M059J (cell line): Measurements from ENCODE around the gene OR13C9. TPM values are rescaled to one million over a fixed set of nuclear protein-coding genes. Genes with fewer than 3 reads are reported as not detected.
"Not testable (repeated sequence)": the region's sequence is repeated elsewhere in the genome, so short reads cannot be mapped to it uniquely, and the experiment has no call there.

Experiments used
- DNase-seq: peaks from one replicate; pipeline ENCODE4 v3.0.0-alpha.2; 2012; ENCODE audit warnings: low read depth
- total RNA-seq: library from RNA; depleted of rRNA; stranded (reverse); fragments of >200 nt; shearing (Covaris generic); gene quantifications from 2 replicates; pipeline ENCODE4 v1.2.3, GENCODE V29; 2014; rRNA removed

The OR13C9 gene
- not detected in 2 replicates for total RNA-seq

- no peak for DNase-seq
Observed at GRCh38 chr9:104618104-104618503, at the start of gene OR13C9. Gene OR13C9, minus strand, starts transcription at chr9:104618204. Its CDS starts 0 bp downstream, at chr9:104618204.

- DNase-seq = no peak
Observed at GRCh38 chr9:104658496-104659195, 40.6 kb upstream of the OR13C9 start.

- no peak for DNase-seq
Observed at GRCh38 chr9:104635456-104635855, 17.5 kb upstream of the OR13C9 start.

- DNase-seq = no peak
Observed at GRCh38 chr9:104633976-104634520, 16.0 kb upstream of the OR13C9 start.

- not testable (repeated sequence) for DNase-seq
Observed at GRCh38 chr9:104625964-104626363, 8.0 kb upstream of the OR13C9 start.

GRCh38 chr9:104617418-104617817 lies 586 bp downstream of the OR13C9 start:
- no peak for DNase-seq

GRCh38 chr9:104611213-104611612 lies 6.8 kb downstream of the OR13C9 start:
- DNase-seq = no peak

- DNase-seq = peak; percentile 4
Observed at GRCh38 chr9:104608336-104608735, 9.7 kb downstream of the OR13C9 start.

- DNase-seq = no peak
Observed at GRCh38 chr9:104606152-104606551, 11.9 kb downstream of the OR13C9 start.

- not testable (repeated sequence) for DNase-seq
Observed at GRCh38 chr9:104605527-104605926, 12.5 kb downstream of the OR13C9 start, which contains the start of gene OR13C2. Gene OR13C2, minus strand, starts transcription at chr9:104605627. Its CDS starts 0 bp downstream, at chr9:104605627.

GRCh38 chr9:104604801-104605200 lies 13.2 kb downstream of the OR13C9 start:
- no peak for DNase-seq

GRCh38 chr9:104599313-104599712 lies 18.7 kb downstream of the OR13C9 start, which contains the start of gene OR13C5:
Gene OR13C5, minus strand, starts transcription at chr9:104599413. Its CDS starts 0 bp downstream, at chr9:104599413.
- DNase-seq = not testable (repeated sequence)

- not testable (repeated sequence) for DNase-seq
Observed at GRCh38 chr9:104598749-104599148, 19.3 kb downstream of the OR13C9 start.

GRCh38 chr9:104589626-104590025 lies 28.4 kb downstream of the OR13C9 start:
- DNase-seq = no peak

- no peak for DNase-seq
Observed at GRCh38 chr9:104586496-104587180, 31.4 kb downstream of the OR13C9 start.

GRCh38 chr9:104580562-104580961 lies 37.4 kb downstream of the OR13C9 start:
- DNase-seq = no peak

- DNase-seq = no peak
Observed at GRCh38 chr9:104577263-104577662, 40.7 kb downstream of the OR13C9 start.

GRCh38 chr9:104575456-104575855 lies 42.5 kb downstream of the OR13C9 start:
- no peak for DNase-seq

GRCh38 chr9:104572612-104573011 lies 45.4 kb downstream of the OR13C9 start:
- no peak for DNase-seq

GRCh38 chr9:104568868-104569267 lies 49.1 kb downstream of the OR13C9 start, which contains the start of gene OR13C8:
Gene OR13C8, plus strand, starts transcription at chr9:104569168. Its CDS starts 0 bp downstream, at chr9:104569168.
- DNase-seq = no peak
